K562 (cell line): ENCODE results near the gene CACNA1C.

Experiments
- ARID3A ChIP-seq: IDR thresholded peaks from 2 replicates; pipeline ENCODE4 v1.6.1; 2012; ENCODE audit warnings: low read depth, low read length, improper control_type of control experiment, borderline replicate concordance
- CTCF ChIP-seq, 3 experiments: IDR thresholded peaks in 2 of 3; conservative IDR thresholded peaks in 1 of 3; 2 replicates each; pipeline ENCODE4 v1.5.1; 2011 to 2012; ENCODE audit warnings: low read length in 3 of 3, mild to moderate bottlenecking in 3 of 3, control low read depth in 2 of 3, improper control_type of control experiment in 1 of 3, inconsistent platforms in 1 of 3, low read depth in 1 of 3, mixed read lengths in 1 of 3, moderate library complexity in 1 of 3; ENCODE audit not compliant: insufficient read depth in 2 of 3
- EHMT2 ChIP-seq: fragments of 450-650 bp; IDR thresholded peaks from 2 replicates; pipeline ENCODE4 v1.6.1; 2018; ENCODE audit warnings: antibody characterized with exemption
- ETV5 ChIP-seq: sonication (generic); formaldehyde crosslinking; IDR thresholded peaks from 2 replicates; pipeline ENCODE4 v1.4.0; 2020; ENCODE audit warnings: low read depth, mild to moderate bottlenecking, missing genetic modification reagents
- GABPB2 ChIP-seq: fragments of 250-450 bp; sonication (Bioruptor Pico); conservative IDR thresholded peaks from 2 replicates; pipeline ENCODE4 v1.5.1; 2021; ENCODE audit warnings: mild to moderate bottlenecking
- HDAC2 ChIP-seq: fragments of 450-650 bp; IDR thresholded peaks from 2 replicates; pipeline ENCODE4 v1.6.1; 2016; ENCODE audit warnings: mild to moderate bottlenecking
- KLF6 ChIP-seq: fragments of 250-450 bp; sonication (Bioruptor Pico); IDR thresholded peaks from 2 replicates; pipeline ENCODE4 v1.4.0; 2020; ENCODE audit warnings: mild to moderate bottlenecking, moderate library complexity, borderline replicate concordance
- MECOM ChIP-seq: fragments of 250-450 bp; sonication (Bioruptor Pico); IDR thresholded peaks from 2 replicates; pipeline ENCODE4 v1.8.0; 2022; ENCODE audit warnings: inconsistent platforms
- NR3C1 ChIP-seq: sonication (generic); formaldehyde crosslinking; IDR thresholded peaks from 2 replicates; pipeline ENCODE4 v1.8.1; 2022; ENCODE audit warnings: missing genetic modification reagents
- POLR2A ChIP-seq: fragments of 450-650 bp; conservative IDR thresholded peaks from 2 replicates; pipeline ENCODE4 v1.6.1; 2016
- RAD21 ChIP-seq, 2 experiments: fragments of 250-450 bp in 1 of 2; fragments of 450-650 bp in 1 of 2; sonication (Bioruptor Pico) in 1 of 2; formaldehyde crosslinking in 1 of 2; IDR thresholded peaks in 1 of 2; conservative IDR thresholded peaks in 1 of 2; 2 replicates each; pipeline versions ENCODE4 v1.4.0 to v1.8.0; 2020 to 2022; ENCODE audit warnings: mild to moderate bottlenecking in 2 of 2, moderate library complexity in 1 of 2
- SMAD3 ChIP-seq: fragments of 450-650 bp; formaldehyde crosslinking; conservative IDR thresholded peaks from 2 replicates; pipeline ENCODE4 v1.4.0; 2020; ENCODE audit warnings: mild to moderate bottlenecking
- ZNF124 ChIP-seq: sonication (generic); formaldehyde crosslinking; IDR thresholded peaks from 2 replicates; pipeline ENCODE4 v1.8.1; 2022; ENCODE audit warnings: missing genetic modification reagents

- no peak for TF ChIP-seq CTCF (IDR thresholded peaks at IDR 0.05 in 2 of 3, conservative IDR thresholded peaks at IDR 0.05 in 1 of 3; ENCODE audit: insufficient read depth in 2 of 3, low read depth in 1 of 3, low read length in 3 of 3)
- TF ChIP-seq GABPB2 (CRISPR knock-in tag), result no peak
- TF ChIP-seq KLF6 (CRISPR knock-in tag), result no peak
- no peak for TF ChIP-seq MECOM (CRISPR knock-in tag)
- no peak for TF ChIP-seq ETV5 (CRISPR knock-in tag)
- no peak for TF ChIP-seq NR3C1 (CRISPR knock-in tag)
- no peak for TF ChIP-seq ZNF124 (CRISPR knock-in tag)
- no peak for TF ChIP-seq POLR2A
- no peak for TF ChIP-seq EHMT2
- TF ChIP-seq HDAC2, result no peak
- no peak for TF ChIP-seq ARID3A
- TF ChIP-seq RAD21 (CRISPR knock-in tag; conservative IDR thresholded peaks at IDR 0.05 in 1 of 2, IDR thresholded peaks at IDR 0.05 in 1 of 2), result no peak
- no peak for TF ChIP-seq SMAD3 (CRISPR knock-in tag)
Observed at GRCh38 chr12:2035431-2036055, 17.2 kb upstream of the CACNA1C start.
